Tibial nerve (tissue), 4 donors: ENCODE measurements around the gene PPP2R3A. TPM values are rescaled to one million over a fixed set of nuclear protein-coding genes. Genes with fewer than 3 reads are reported as not detected.
A peak's percentile ranks its signal among the peaks of the same experiment; 100 is the strongest.

Source experiments
- DNase-seq, 2 donors: peaks; one replicate each; pipeline ENCODE4 v3.0.0-alpha.2; 2019; ENCODE audit warnings: low spot score in 2 of 2
- H3K27ac ChIP-seq, 4 donors: fragments of 200-600 bp; sonication (generic) in 3 of 4; one replicate each; pipeline ENCODE4 v1.5.1; 2017 to 2019; ENCODE audit warnings: mild to moderate bottlenecking in 1 of 4
- H3K27me3 ChIP-seq, 2 donors: fragments of 200-600 bp; sonication (generic) in 1 of 2; one replicate each; pipeline versions ENCODE4 v1.5.1 to v1.6.0; 2017 to 2019
- H3K36me3 ChIP-seq, 3 donors: fragments of 200-600 bp; sonication (generic); one replicate each; pipeline ENCODE4 v1.5.1; 2018 to 2019
- H3K4me1 ChIP-seq, 4 donors: fragments of 200-600 bp; sonication (generic) in 3 of 4; one replicate each; pipeline ENCODE4 v1.5.1; 2017 to 2019
- H3K4me3 ChIP-seq, 4 donors: fragments of 200-600 bp; sonication (generic) in 3 of 4; one replicate each; pipeline ENCODE4 v1.5.1; 2017 to 2019; ENCODE audit warnings: mild to moderate bottlenecking in 1 of 4, moderate library complexity in 1 of 4
- H3K9me3 ChIP-seq, 4 donors: fragments of 200-600 bp; sonication (generic) in 3 of 4; one replicate each; pipeline ENCODE4 v1.5.1; 2017 to 2019
- CTCF ChIP-seq, 5 experiments: fragments of 200-600 bp in 3 of 5; fragments of 450-650 bp in 2 of 5; sonication (generic) in 3 of 5; IDR thresholded peaks; one replicate each; pipeline ENCODE4 v1.5.1; 2016 to 2019; ENCODE audit warnings: antibody characterized with exemption in 5 of 5, mild to moderate bottlenecking in 3 of 5, moderate library complexity in 2 of 5
- EP300 ChIP-seq, 2 donors: sonication (generic); formaldehyde crosslinking; IDR thresholded peaks; one replicate each; pipeline ENCODE4 v1.6.1; 2017; ENCODE audit warnings: antibody characterized with exemption in 2 of 2, mild to moderate bottlenecking in 1 of 2
- POLR2A ChIP-seq, 2 donors: fragments of 450-650 bp; IDR thresholded peaks; one replicate each; pipeline ENCODE4 v1.6.1; 2017; ENCODE audit warnings: antibody characterized with exemption in 2 of 2, mild to moderate bottlenecking in 2 of 2, moderate library complexity in 2 of 2
- WGBS, 2 donors: methylation state at CpG; one replicate each; pipeline ENCODE4 v1.1.5; 2018; 5-methylcytosine and 5-hydroxymethylcytosine counted together
- total RNA-seq, 4 donors: library from RNA; depleted of rRNA; stranded (reverse); fragments of >200 nt; gene quantifications; one replicate each; pipeline ENCODE4 v1.1.0, GENCODE V29; 2016

PPP2R3A gene
- total RNA-seq, 4 donors from 2014 or later = 12.3 to 18.2 (median 13.4) TPM

GRCh38 chr3:136042608-136043221 is 77.2 kb downstream of the PPP2R3A start:
- Histone ChIP-seq H3K4me3 (no peak overlapping the region), H3K9me3 (no peaks in the 10 kb centered on the region), H3K27me3 (no peaks in the 10 kb centered on the region), H3K36me3 (peaks cover 0 to 34% (median 0%) of the 10 kb centered on the region in 3 donors), H3K4me1 (no peaks in the 10 kb centered on the region), H3K27ac (no peak overlapping the region)
- DNase-seq = peak in 1 of 2 donors; percentile 25
- no peak for TF ChIP-seq POLR2A (IDR thresholded peaks at IDR 0.05)
- peak; percentile 26 to 56 (median 51) for TF ChIP-seq CTCF (IDR thresholded peaks at IDR 0.05)
- 71 to 72% methylated on average over 7 of the region's 7 CpGs for WGBS, 2 donors

GRCh38 chr3:136044980-136045745 is 79.6 kb downstream of the PPP2R3A start:
- no peak overlapping the region for H3K4me3 ChIP-seq
- WGBS, 2 donors = 94 to 100% methylated on average over 6 to 7 of the region's 7 CpGs
- TF ChIP-seq CTCF (IDR thresholded peaks at IDR 0.05) (no peak), POLR2A (IDR thresholded peaks at IDR 0.05) (no peak), EP300 (IDR thresholded peaks at IDR 0.05) (no peak)
- no peaks in the 10 kb centered on the region for H3K27me3 ChIP-seq
- no peak overlapping the region for H3K27ac ChIP-seq
- H3K4me1 ChIP-seq = no peaks in the 10 kb centered on the region
- H3K36me3 ChIP-seq = peaks cover 0 to 51% (median 0%) of the 10 kb centered on the region in 3 donors
- no peak for DNase-seq
- H3K9me3 ChIP-seq = no peaks in the 10 kb centered on the region

- 90 to 94% methylated on average over 7 of the region's 7 CpGs for WGBS, 2 donors
- Histone ChIP-seq H3K4me3 (no peak overlapping the region), H3K4me1 (no peaks in the 10 kb centered on the region), H3K36me3 (peaks cover 0 to 67% (median 0%) of the 10 kb centered on the region in 3 donors), H3K27me3 (no peaks in the 10 kb centered on the region), H3K27ac (no peak overlapping the region), H3K9me3 (no peaks in the 10 kb centered on the region)
- no peak for TF ChIP-seq POLR2A (IDR thresholded peaks at IDR 0.05)
- no peak for TF ChIP-seq EP300 (IDR thresholded peaks at IDR 0.05)
- no peak for TF ChIP-seq CTCF (IDR thresholded peaks at IDR 0.05)
- no peak for DNase-seq
Measured at GRCh38 chr3:136048068-136048467, 82.5 kb downstream of the PPP2R3A start.

- 58 to 87% methylated on average over 6 of the region's 6 CpGs for WGBS, 2 donors
- DNase-seq = no peak
- no peak for TF ChIP-seq POLR2A (IDR thresholded peaks at IDR 0.05)
- no peak for TF ChIP-seq CTCF (IDR thresholded peaks at IDR 0.05)
- no peak for TF ChIP-seq EP300 (IDR thresholded peaks at IDR 0.05)
- peaks cover 0 to 62% (median 0%) of the 10 kb centered on the region in 3 donors for H3K36me3 ChIP-seq
- H3K9me3 ChIP-seq = no peaks in the 10 kb centered on the region
- H3K27me3 ChIP-seq = no peaks in the 10 kb centered on the region
- no peak overlapping the region for H3K27ac ChIP-seq
- no peaks in the 10 kb centered on the region for H3K4me1 ChIP-seq
- no peak overlapping the region for H3K4me3 ChIP-seq
Measured at GRCh38 chr3:136050250-136050649, 84.7 kb downstream of the PPP2R3A start.

GRCh38 chr3:136055491-136055890 is 90.0 kb downstream of the PPP2R3A start:
- no peak overlapping the region for H3K4me3 ChIP-seq
- no peaks in the 10 kb centered on the region for H3K27me3 ChIP-seq
- no peaks in the 10 kb centered on the region for H3K9me3 ChIP-seq
- TF ChIP-seq POLR2A (IDR thresholded peaks at IDR 0.05) = no peak
- no peak for TF ChIP-seq EP300 (IDR thresholded peaks at IDR 0.05)
- no peak for TF ChIP-seq CTCF (IDR thresholded peaks at IDR 0.05)
- H3K27ac ChIP-seq = no peak overlapping the region
- H3K36me3 ChIP-seq = peaks cover 0 to 35% (median 0%) of the 10 kb centered on the region in 3 donors
- H3K4me1 ChIP-seq = no peaks in the 10 kb centered on the region
- 66 to 94% methylated on average over 4 of the region's 4 CpGs for WGBS, 2 donors
- no peak for DNase-seq
